Mesothelial cell of epicardium (in vitro differentiated cells): Measurements from ENCODE around the gene ING3. TPM values are rescaled to one million over a fixed set of nuclear protein-coding genes. Genes with fewer than 3 reads are reported as not detected.

Experiments used
- DNase-seq, 2 experiments: peaks; one replicate each; pipeline ENCODE4 v3.0.0; 2021; ENCODE audit warnings: low spot score in 2 of 2; ENCODE audit not compliant: unreplicated experiment in 2 of 2
- H3K27ac Mint-ChIP-seq: 2 replicates; pipeline ENCODE4 v1.8.0; 2021; ENCODE audit warnings: mixed read lengths
- H3K27me3 Mint-ChIP-seq: 2 replicates; pipeline ENCODE4 v1.8.0; 2021; ENCODE audit warnings: low read depth, mixed read lengths
- H3K36me3 Mint-ChIP-seq: 2 replicates; pipeline ENCODE4 v1.8.0; 2021; ENCODE audit warnings: mixed read lengths
- H3K4me1 Mint-ChIP-seq: 2 replicates; pipeline ENCODE4 v1.8.0; 2021; ENCODE audit warnings: mixed read lengths
- H3K4me3 Mint-ChIP-seq: 2 replicates; pipeline ENCODE4 v1.8.0; 2021; ENCODE audit warnings: mild to moderate bottlenecking, moderate library complexity, mixed read lengths
- H3K9me3 Mint-ChIP-seq: 2 replicates; pipeline ENCODE4 v1.8.0; 2021; ENCODE audit warnings: mixed read lengths
- total RNA-seq: library from RNA; stranded (reverse); gene quantifications from 3 replicates; pipeline ENCODE4 v1.2.1, GENCODE V29; 2021
- TF ChIP-seq, protein P1 (sequence below): fragments of 200-600 bp; sonication (generic); IDR thresholded peaks from one replicate; pipeline ENCODE4 v1.5.0; 2021; ENCODE audit warnings: antibody characterized with exemption; ENCODE audit not compliant: unreplicated experiment

The ING3 gene
- total RNA-seq, 1 donor from 2014 or later = 20.2 TPM

DNA sequence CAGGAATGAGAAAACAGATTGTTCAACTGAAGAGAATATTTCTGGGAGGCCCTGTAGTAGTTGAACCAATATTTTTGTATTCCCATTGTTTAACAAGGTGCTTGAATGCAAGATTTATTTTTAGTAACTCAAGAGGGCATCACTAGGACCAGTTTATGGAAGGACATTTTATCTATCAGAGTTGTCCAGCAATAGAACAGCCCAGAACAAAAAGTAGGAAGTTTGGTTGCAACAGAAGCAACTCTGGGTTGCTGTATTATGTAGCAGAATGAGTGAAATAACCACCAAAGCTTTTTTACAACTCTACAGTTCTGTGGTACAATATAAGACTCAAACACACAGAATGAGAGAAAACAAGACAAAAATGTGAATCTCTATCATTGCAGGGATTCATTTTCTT lies 72.6 kb downstream of the ING3 start:
- TF ChIP-seq, protein P1, sequence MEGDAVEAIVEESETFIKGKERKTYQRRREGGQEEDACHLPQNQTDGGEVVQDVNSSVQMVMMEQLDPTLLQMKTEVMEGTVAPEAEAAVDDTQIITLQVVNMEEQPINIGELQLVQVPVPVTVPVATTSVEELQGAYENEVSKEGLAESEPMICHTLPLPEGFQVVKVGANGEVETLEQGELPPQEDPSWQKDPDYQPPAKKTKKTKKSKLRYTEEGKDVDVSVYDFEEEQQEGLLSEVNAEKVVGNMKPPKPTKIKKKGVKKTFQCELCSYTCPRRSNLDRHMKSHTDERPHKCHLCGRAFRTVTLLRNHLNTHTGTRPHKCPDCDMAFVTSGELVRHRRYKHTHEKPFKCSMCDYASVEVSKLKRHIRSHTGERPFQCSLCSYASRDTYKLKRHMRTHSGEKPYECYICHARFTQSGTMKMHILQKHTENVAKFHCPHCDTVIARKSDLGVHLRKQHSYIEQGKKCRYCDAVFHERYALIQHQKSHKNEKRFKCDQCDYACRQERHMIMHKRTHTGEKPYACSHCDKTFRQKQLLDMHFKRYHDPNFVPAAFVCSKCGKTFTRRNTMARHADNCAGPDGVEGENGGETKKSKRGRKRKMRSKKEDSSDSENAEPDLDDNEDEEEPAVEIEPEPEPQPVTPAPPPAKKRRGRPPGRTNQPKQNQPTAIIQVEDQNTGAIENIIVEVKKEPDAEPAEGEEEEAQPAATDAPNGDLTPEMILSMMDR = no peak

DNA sequence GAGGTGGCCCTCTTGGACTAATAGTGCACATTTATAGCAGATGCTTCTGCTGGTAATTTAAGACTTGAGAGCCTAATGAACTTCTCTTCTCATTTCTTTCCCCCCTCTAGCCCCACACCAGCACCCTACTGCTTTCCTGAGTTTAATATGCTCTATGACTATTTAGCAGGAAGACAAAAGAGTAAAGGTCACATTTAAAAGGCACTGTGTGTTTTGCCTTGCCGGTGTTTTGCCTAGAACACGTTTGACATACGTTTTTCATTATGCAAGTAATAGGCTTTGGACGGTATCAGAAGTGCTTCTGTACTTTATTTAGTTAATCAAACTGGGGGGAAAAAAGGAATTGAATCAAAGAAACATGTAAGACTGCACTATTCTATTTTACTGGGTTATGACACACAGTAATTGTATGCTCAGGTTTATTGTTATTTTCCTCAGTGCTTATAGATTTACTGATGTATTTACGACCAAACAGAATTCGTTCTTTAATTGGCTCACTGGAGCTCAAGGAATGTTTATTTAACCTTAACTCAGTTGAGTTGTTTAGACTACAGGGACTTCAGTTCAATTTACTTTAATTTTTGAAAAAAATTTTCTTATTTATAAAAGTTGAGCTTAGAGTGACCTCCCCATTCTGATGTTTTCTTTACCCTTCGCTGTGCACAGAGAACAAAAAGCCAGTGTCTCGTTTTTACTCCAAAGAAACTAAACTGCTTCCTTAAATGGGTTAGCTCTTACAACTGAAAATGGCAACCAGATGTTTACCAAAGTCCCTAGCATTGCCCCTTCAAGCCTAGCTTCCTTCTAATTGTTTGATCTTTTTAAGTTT lies 73.3 kb downstream of the ING3 start:
- H3K9me3 Mint-ChIP-seq = peaks cover 14% of the 10 kb centered on the region
- H3K36me3 Mint-ChIP-seq = peaks cover 3% of the 10 kb centered on the region
- peaks cover 78% of the 10 kb centered on the region for H3K4me1 Mint-ChIP-seq
- TF ChIP-seq, protein P1 = no peak
- no peak for DNase-seq
- H3K27ac Mint-ChIP-seq = peak overlapping the region; percentile 88
- H3K4me3 Mint-ChIP-seq = no peak overlapping the region
- no peaks in the 10 kb centered on the region for H3K27me3 Mint-ChIP-seq

More for the DNA sequence above, 72.6 kb downstream of the ING3 start:
- Mint-ChIP-seq H3K9me3 (peaks cover 14% of the 10 kb centered on the region), H3K27ac (peak overlapping the region; percentile 80), H3K4me3 (no peak overlapping the region), H3K27me3 (no peaks in the 10 kb centered on the region), H3K4me1 (peaks cover 77% of the 10 kb centered on the region), H3K36me3 (peaks cover 3% of the 10 kb centered on the region)
- no peak for DNase-seq

DNA sequence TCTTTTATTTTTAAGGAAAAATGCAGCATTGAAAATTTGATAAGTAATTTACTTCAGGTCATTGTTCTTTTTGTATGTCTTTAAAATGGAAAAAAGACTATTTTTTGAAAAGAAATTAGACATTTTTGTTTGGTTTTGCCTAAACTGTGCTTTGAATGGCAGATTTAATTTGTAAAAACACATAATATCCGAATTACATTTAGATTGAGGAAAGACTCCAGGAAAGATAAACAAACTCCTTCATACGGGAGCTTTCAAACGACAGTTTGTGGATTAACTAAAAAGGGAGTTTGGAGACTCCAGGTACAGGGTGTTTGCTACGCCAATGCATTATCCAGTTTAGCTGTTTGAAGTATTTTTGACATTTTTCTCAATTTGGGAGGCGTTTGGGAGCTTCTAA lies 74.0 kb downstream of the ING3 start:
- no peaks in the 10 kb centered on the region for H3K27me3 Mint-ChIP-seq
- H3K4me1 Mint-ChIP-seq = peaks cover 79% of the 10 kb centered on the region
- TF ChIP-seq, protein P1 = no peak
- peaks cover 3% of the 10 kb centered on the region for H3K36me3 Mint-ChIP-seq
- peaks cover 14% of the 10 kb centered on the region for H3K9me3 Mint-ChIP-seq
- peak overlapping the region; percentile 88 for H3K27ac Mint-ChIP-seq
- DNase-seq = no peak
- H3K4me3 Mint-ChIP-seq = no peak overlapping the region

DNA sequence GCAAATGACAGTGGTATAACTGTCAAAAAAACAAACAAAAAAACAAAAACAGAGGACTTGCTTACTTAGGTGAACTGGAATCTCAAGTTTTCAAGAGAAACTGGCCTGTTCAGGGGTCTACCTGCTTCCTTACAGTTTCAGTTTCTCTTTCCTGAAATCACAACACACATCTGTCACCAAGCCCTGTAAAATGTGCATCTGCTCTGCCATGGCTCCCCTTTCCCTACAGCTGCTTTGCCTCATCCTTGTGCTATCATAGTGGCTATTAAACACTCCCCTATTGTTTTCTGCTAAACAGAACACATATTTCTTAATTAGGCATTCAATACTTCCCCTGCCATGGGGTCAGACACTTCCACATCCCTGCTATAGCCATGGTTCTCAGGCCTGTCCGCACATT lies 75.6 kb downstream of the ING3 start:
- no peaks in the 10 kb centered on the region for H3K27me3 Mint-ChIP-seq
- TF ChIP-seq, protein P1 = no peak
- peaks cover 14% of the 10 kb centered on the region for H3K9me3 Mint-ChIP-seq
- H3K36me3 Mint-ChIP-seq = peaks cover 3% of the 10 kb centered on the region
- H3K4me1 Mint-ChIP-seq = peaks cover 77% of the 10 kb centered on the region
- peak overlapping the region; percentile 58 for H3K27ac Mint-ChIP-seq
- H3K4me3 Mint-ChIP-seq = no peak overlapping the region
- DNase-seq = no peak

DNA sequence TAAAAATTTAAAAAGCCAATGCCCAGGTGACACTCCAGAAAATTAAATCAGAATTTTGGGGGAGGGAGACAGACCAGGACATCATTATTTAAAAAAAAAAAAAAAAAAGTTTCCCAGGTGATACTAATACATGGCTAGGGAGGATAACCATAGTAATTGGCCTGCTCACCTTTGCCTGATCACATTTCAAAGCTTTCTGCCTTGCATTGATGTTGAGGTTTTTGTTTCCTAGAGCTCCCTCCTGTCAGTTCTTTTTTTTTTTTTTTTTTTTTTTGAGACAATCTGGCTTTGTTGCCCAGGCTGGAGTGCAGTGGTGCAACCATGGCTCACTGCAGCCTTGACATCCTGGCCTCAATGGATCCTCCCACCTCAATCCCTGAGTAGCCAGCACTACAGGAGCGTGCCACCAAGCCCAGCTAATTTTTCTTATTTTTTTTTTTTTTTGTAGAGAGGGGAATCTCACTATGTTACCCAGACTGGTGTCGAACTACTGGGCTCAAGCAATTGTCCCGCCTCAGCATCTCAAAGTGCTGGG lies 76.1 kb downstream of the ING3 start:
- H3K4me3 Mint-ChIP-seq = no peak overlapping the region
- peaks cover 14% of the 10 kb centered on the region for H3K9me3 Mint-ChIP-seq
- no peaks in the 10 kb centered on the region for H3K27me3 Mint-ChIP-seq
- TF ChIP-seq, protein P1 = no peak
- DNase-seq = no peak
- peaks cover 3% of the 10 kb centered on the region for H3K36me3 Mint-ChIP-seq
- peaks cover 73% of the 10 kb centered on the region for H3K4me1 Mint-ChIP-seq
- H3K27ac Mint-ChIP-seq = peak overlapping the region; percentile 58

Other genes starting within 250 kb of the ING3 start
- 6.3 to 7.4 TPM (median 7.3 TPM) in 3 replicates for gene TSPAN12, start 92.6 kb upstream of the ING3 start, total RNA-seq
- gene CPED1, start 37.9 kb downstream of the ING3 start, total RNA-seq = 23.9 to 26.4 TPM (median 25.6 TPM) in 3 replicates